Natural killer cell (primary cell): ENCODE measurements around the gene KIF26A. TPM values are rescaled to one million over a fixed set of nuclear protein-coding genes. Genes with fewer than 3 reads are reported as not detected.

Source experiments
- ATAC-seq, 3 donors: fragments of 150-1000 bp in 2 of 3; fragments of 200-7000 bp in 1 of 3; cut with Tn5 transposase; 1 replicate in 1 of 3; 2 replicates in 2 of 3; pipeline ENCODE4 v1.10.0; 2021; ENCODE audit warnings: mild to moderate bottlenecking in 2 of 3, moderate library complexity in 2 of 3
- DNase-seq, 2 donors: peaks; one replicate each; pipeline versions ENCODE4 v3.0.0 to v3.0.0-alpha.2; 2013 to 2021; ENCODE audit warnings: mixed read lengths in 1 of 2
- H3K27ac ChIP-seq: one replicate; pipeline ENCODE4 v1.5.1; 2013; ENCODE audit warnings: mild to moderate bottlenecking, low read length
- H3K27me3 ChIP-seq: one replicate; pipeline ENCODE4 v1.6.1; 2013; ENCODE audit warnings: low read length; ENCODE audit not compliant: control insufficient read depth, insufficient read depth
- H3K36me3 ChIP-seq: one replicate; pipeline ENCODE4 v1.6.1; 2013; ENCODE audit warnings: low read length; ENCODE audit not compliant: control insufficient read depth, insufficient read depth
- H3K4me1 ChIP-seq: one replicate; pipeline ENCODE4 v1.6.1; 2013; ENCODE audit warnings: low read length; ENCODE audit not compliant: control insufficient read depth, insufficient read depth
- H3K4me3 ChIP-seq: one replicate; pipeline ENCODE4 v1.5.1; 2013; ENCODE audit warnings: low read length
- H3K9me3 ChIP-seq: one replicate; pipeline ENCODE4 v1.6.1; 2013; ENCODE audit warnings: low read length; ENCODE audit not compliant: control insufficient read depth, insufficient read depth
- H3K27ac Mint-ChIP-seq, 2 donors: one replicate each; pipeline ENCODE4 v1.8.0; 2022; ENCODE audit warnings: mild to moderate bottlenecking in 2 of 2, mixed read lengths in 2 of 2, moderate library complexity in 1 of 2
- H3K27me3 Mint-ChIP-seq, 2 donors: one replicate each; pipeline ENCODE4 v1.8.0; 2022; ENCODE audit warnings: low read depth in 2 of 2, mixed read lengths in 2 of 2
- H3K36me3 Mint-ChIP-seq: one replicate; pipeline ENCODE4 v1.8.0; 2022; ENCODE audit warnings: mixed read lengths
- H3K4me1 Mint-ChIP-seq, 2 donors: one replicate each; pipeline ENCODE4 v1.8.0; 2022; ENCODE audit warnings: mixed read lengths in 2 of 2
- H3K4me3 Mint-ChIP-seq: one replicate; pipeline ENCODE4 v1.8.0; 2022; ENCODE audit warnings: mild to moderate bottlenecking, moderate library complexity, mixed read lengths
- H3K9me3 Mint-ChIP-seq, 2 donors: one replicate each; pipeline ENCODE4 v1.8.0; 2022; ENCODE audit warnings: mixed read lengths in 2 of 2
- CTCF ChIP-seq: fragments of 200-600 bp; IDR thresholded peaks from one replicate; pipeline ENCODE4 v1.8.0; 2022; ENCODE audit warnings: antibody characterized with exemption
- WGBS: methylation state at CpG from one replicate; pipeline ENCODE4 v1.1.7; 2013; ENCODE audit warnings: missing lambda C conversion rate; ENCODE audit not compliant: insufficient coverage; 5-methylcytosine and 5-hydroxymethylcytosine counted together
- intact Hi-C: fragments of 100-400 bp; cut with micrococcal nuclease; formaldehyde crosslinking; loops from one replicate; pipeline ENCODE4 v1.14.2; 2022
- total RNA-seq, 4 donors: library from RNA; stranded (reverse); fragments of 120-200 nt in 1 of 4; gene quantifications; one replicate each; pipeline versions ENCODE4 v1.2.3 to v1.2.4, GENCODE V29; 2013 to 2022

KIF26A gene
- total RNA-seq, 3 donors from 2014 or later (not counting 1 experiment from before 2014, with no cell fraction given): not detected

GRCh38 chr14:104184506-104184905 is 46.1 kb downstream of the KIF26A start:
- H3K27ac Mint-ChIP-seq: no peak overlapping the region
- DNase-seq: no peak
- intact Hi-C loops: no loop called here
- ATAC-seq: no peak
- Histone ChIP-seq H3K4me3 (no peak overlapping the region), H3K27me3 (no peaks in the 10 kb centered on the region), H3K9me3 (no peaks in the 10 kb centered on the region), H3K36me3 (no peaks in the 10 kb centered on the region), H3K27ac (no peak overlapping the region), H3K4me1 (no peaks in the 10 kb centered on the region)
- no peaks in the 10 kb centered on the region for H3K4me1 Mint-ChIP-seq
- H3K27me3 Mint-ChIP-seq: no peaks in the 10 kb centered on the region
- no peak for TF ChIP-seq CTCF
- no peaks in the 10 kb centered on the region for H3K9me3 Mint-ChIP-seq
- H3K36me3 Mint-ChIP-seq: no peaks in the 10 kb centered on the region
- no peak overlapping the region for H3K4me3 Mint-ChIP-seq
- 67% methylated on average over 12 of the region's 12 CpGs for whole genome bisulfite sequencing

DNA sequence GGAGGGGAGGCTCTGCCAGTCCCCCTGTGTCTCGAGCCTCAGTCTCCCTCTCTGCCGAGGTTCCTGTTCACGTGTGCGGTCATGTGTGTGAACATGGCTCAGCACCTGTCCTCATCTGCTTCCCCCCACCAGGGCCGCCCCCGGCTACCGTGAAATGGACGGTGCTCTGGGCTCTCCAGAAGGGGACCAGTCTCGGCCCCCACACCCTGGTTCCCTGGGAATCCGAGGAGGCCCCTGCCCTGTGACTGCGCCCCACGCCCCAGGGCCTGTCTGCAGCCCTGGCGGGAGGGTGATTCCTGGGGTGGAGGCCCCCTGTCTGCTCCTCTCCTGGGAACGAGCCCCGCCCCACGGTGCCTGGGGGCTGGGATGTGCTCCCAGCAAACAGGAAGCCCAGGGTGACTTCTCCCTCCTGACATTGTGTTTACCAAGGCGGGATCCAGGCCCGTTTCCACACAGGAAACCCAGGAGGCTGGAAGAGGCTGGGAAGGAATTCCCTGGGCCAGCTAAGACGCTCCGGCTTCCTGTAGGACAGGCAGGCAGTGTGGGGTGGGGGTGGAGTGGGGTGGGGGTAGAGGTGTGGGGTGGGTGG is 46.6 kb downstream of the KIF26A start:
- Histone ChIP-seq H3K9me3 (no peaks in the 10 kb centered on the region), H3K4me1 (no peaks in the 10 kb centered on the region), H3K36me3 (no peaks in the 10 kb centered on the region), H3K27ac (no peak overlapping the region), H3K4me3 (no peak overlapping the region), H3K27me3 (no peaks in the 10 kb centered on the region)
- Mint-ChIP-seq H3K4me3 (no peak overlapping the region), H3K27ac (no peak overlapping the region), H3K9me3 (no peaks in the 10 kb centered on the region), H3K27me3 (no peaks in the 10 kb centered on the region), H3K4me1 (no peaks in the 10 kb centered on the region), H3K36me3 (no peaks in the 10 kb centered on the region)
- DNase-seq (no peak), ATAC-seq (no peak)
- 60% methylated on average over 18 of the region's 20 CpGs for WGBS
- TF ChIP-seq CTCF: no peak
- intact Hi-C loops: no loop called here

DNA sequence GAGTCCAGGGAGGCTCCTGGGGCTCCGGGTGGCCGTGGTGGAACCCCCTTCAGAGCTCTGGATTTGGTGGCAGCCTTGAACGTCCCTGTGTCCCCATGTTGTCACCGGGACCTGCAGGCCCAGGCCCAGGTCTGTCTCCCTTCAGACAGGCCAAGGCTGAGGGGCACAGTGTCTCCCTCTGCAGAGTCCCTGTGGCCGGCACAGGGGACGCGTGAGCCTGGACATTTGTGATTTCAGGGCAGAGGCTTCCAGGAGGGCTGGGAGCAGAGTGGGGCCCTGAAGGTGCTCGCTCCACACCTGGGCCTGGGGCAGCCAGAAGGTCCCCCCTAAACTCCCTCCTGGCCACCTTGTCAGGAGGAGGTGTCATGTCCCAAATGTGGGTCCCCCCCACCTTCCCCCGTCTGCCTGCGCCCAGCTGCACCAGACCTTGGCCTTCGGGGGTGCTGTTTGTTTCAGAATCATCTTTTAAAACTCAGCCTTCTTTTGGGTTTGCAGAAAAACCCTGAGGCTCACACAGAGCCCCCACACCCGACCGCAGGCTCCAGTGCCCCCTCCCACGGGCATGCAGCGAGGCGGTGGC is 47.6 kb downstream of the KIF26A start:
- H3K4me3 Mint-ChIP-seq: no peak overlapping the region
- no peak overlapping the region for H3K27ac Mint-ChIP-seq
- no peak for ATAC-seq
- H3K27me3 Mint-ChIP-seq: no peaks in the 10 kb centered on the region
- no peaks in the 10 kb centered on the region for H3K36me3 Mint-ChIP-seq
- no peak for TF ChIP-seq CTCF
- Histone ChIP-seq H3K9me3 (no peaks in the 10 kb centered on the region), H3K4me1 (no peaks in the 10 kb centered on the region), H3K4me3 (no peak overlapping the region), H3K27me3 (no peaks in the 10 kb centered on the region), H3K27ac (no peak overlapping the region), H3K36me3 (no peaks in the 10 kb centered on the region)
- intact Hi-C loops: no loop called here
- H3K9me3 Mint-ChIP-seq: no peaks in the 10 kb centered on the region
- no peak for DNase-seq
- H3K4me1 Mint-ChIP-seq: no peaks in the 10 kb centered on the region
- WGBS: 83% methylated on average over 16 of the region's 16 CpGs

GRCh38 chr14:104186575-104186974 is 48.2 kb downstream of the KIF26A start:
- TF ChIP-seq CTCF: no peak
- no peaks in the 10 kb centered on the region for H3K36me3 Mint-ChIP-seq
- H3K4me3 Mint-ChIP-seq: no peak overlapping the region
- 86% methylated on average over 9 of the region's 12 CpGs for WGBS
- H3K4me3 ChIP-seq: no peak overlapping the region
- H3K36me3 ChIP-seq: no peaks in the 10 kb centered on the region
- H3K4me1 ChIP-seq: no peaks in the 10 kb centered on the region
- H3K27me3 ChIP-seq: no peaks in the 10 kb centered on the region
- no peaks in the 10 kb centered on the region for H3K9me3 Mint-ChIP-seq
- intact Hi-C loops: no loop called here
- H3K27ac Mint-ChIP-seq: no peak overlapping the region
- H3K4me1 Mint-ChIP-seq: no peaks in the 10 kb centered on the region
- no peak overlapping the region for H3K27ac ChIP-seq
- DNase-seq: no peak
- ATAC-seq: no peak
- no peaks in the 10 kb centered on the region for H3K27me3 Mint-ChIP-seq
- H3K9me3 ChIP-seq: no peaks in the 10 kb centered on the region
